ENCODE measurements around the gene GPHN. TPM values are rescaled to one million over a fixed set of nuclear protein-coding genes. Genes with fewer than 3 reads are reported as not detected.

Gene GPHN
- polyA plus RNA-seq, 1 donor (not counting 4 experiments of a cell fraction or from before 2014, with no cell fraction given) = 17.6 TPM

DNA sequence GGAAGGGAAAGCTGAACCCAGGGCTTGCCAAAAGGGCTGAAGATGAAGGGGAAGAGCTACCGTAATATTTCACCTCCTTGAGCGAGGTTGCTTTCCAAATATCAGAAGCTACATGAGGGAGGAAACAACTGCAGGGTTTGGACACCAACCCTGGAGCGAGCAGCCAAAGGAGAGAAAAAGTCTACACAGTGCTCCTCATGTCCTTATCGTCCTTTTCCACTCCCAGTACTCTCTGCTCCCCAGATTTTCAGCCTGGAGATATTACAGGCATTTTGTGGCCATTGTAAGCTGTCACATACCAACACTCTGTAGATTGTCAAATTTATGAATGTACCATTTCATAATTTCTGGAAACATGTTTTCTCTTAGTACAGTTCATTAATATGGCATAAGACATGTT is 115.9 kb downstream of the GPHN start:
- Histone ChIP-seq H3K4me2 (ENCODE audit: control insufficient read depth, extremely low read depth, insufficient read depth, low read depth, low read length) (no peak overlapping the region), H2AFZ (ENCODE audit: control insufficient read depth, low read length) (no peak overlapping the region), H3K9me1 (ENCODE audit: control insufficient read depth, extremely low read depth, insufficient read depth, low read length) (no peaks in the 10 kb centered on the region), H3K9ac (ENCODE audit: control insufficient read depth, extremely low read depth, insufficient read depth, low read length) (no peak overlapping the region), H3K4me1 (ENCODE audit: control insufficient read depth, extremely low read depth, insufficient read depth, low read length) (no peaks in the 10 kb centered on the region), H4K20me1 (ENCODE audit: control insufficient read depth, extremely low read depth, insufficient read depth, low read length) (peaks cover 5% of the 10 kb centered on the region), H3K36me3 (ENCODE audit: control insufficient read depth in 2 of 2, extremely low read depth in 1 of 2, insufficient read depth in 2 of 2, low read length in 2 of 2) (no peaks in the 10 kb centered on the region), H3K4me3 (ENCODE audit: control insufficient read depth in 2 of 3, extremely low read depth in 1 of 3, insufficient read depth in 2 of 3, low read depth in 1 of 3, low read length in 3 of 3) (no peak overlapping the region), H3K27me3 (ENCODE audit: control insufficient read depth, extremely low read depth, insufficient read depth, low read length) (no peaks in the 10 kb centered on the region), H3K79me2 (ENCODE audit: control insufficient read depth, insufficient read depth, low read length) (peaks cover 16% of the 10 kb centered on the region), H3K27ac (ENCODE audit: control insufficient read depth, insufficient read depth, low read length) (no peak overlapping the region), H3K9me3 (ENCODE audit: control insufficient read depth, low read depth, low read length) (no peaks in the 10 kb centered on the region)
- dilution Hi-C loops (cut with MboI; ENCODE audit: extremely low pct_ligation_motif_present, low sequenced_read_pairs) = no loop called here
- FAIRE-seq (no peak), DNase-seq (ENCODE audit: low read depth, low spot score) (no peak)
- TF ChIP-seq, protein P1, sequence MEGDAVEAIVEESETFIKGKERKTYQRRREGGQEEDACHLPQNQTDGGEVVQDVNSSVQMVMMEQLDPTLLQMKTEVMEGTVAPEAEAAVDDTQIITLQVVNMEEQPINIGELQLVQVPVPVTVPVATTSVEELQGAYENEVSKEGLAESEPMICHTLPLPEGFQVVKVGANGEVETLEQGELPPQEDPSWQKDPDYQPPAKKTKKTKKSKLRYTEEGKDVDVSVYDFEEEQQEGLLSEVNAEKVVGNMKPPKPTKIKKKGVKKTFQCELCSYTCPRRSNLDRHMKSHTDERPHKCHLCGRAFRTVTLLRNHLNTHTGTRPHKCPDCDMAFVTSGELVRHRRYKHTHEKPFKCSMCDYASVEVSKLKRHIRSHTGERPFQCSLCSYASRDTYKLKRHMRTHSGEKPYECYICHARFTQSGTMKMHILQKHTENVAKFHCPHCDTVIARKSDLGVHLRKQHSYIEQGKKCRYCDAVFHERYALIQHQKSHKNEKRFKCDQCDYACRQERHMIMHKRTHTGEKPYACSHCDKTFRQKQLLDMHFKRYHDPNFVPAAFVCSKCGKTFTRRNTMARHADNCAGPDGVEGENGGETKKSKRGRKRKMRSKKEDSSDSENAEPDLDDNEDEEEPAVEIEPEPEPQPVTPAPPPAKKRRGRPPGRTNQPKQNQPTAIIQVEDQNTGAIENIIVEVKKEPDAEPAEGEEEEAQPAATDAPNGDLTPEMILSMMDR (optimal IDR thresholded peaks at IDR 0.05 in 1 of 3, IDR thresholded peaks at IDR 0.05 in 1 of 3, conservative IDR thresholded peaks at IDR 0.05 in 1 of 3; ENCODE audit: extremely low read depth in 1 of 3, insufficient read depth in 2 of 3, low read length in 3 of 3) = no peak
- TF ChIP-seq EZH2 (IDR thresholded peaks at IDR 0.05; ENCODE audit: low read length) = no peak

DNA sequence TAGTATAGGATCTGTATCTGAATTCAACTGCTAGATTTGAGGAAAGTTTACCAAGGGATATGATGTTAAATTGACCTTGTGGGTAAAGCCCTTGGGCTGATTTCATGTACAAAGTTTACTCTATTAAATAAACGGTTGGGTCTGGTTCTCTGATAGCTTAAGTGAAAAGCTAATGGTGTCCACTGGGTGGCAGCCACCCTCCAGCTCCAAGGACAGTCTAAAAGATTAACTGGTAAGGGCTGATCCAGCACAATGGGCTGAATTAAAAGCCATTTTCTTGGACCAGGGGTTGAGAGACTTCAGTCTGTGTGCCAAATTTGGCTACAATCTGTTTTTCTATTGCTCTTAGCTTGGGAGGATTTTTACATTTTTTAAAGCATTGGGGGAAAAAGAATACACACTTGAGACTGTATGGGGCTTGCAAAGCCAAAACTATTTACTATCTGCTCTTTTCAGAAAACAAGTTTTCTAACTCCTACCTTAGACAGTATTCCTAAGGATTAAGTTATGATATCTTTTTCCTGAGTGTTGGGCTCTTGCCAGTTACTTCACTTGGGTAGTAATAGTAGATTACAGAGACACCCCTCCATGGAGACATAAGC is 116.5 kb downstream of the GPHN start:
- Histone ChIP-seq H3K79me2 (ENCODE audit: control insufficient read depth, insufficient read depth, low read length) (peaks cover 16% of the 10 kb centered on the region), H3K36me3 (ENCODE audit: control insufficient read depth in 2 of 2, extremely low read depth in 1 of 2, insufficient read depth in 2 of 2, low read length in 2 of 2) (no peaks in the 10 kb centered on the region), H3K9ac (ENCODE audit: control insufficient read depth, extremely low read depth, insufficient read depth, low read length) (no peak overlapping the region), H4K20me1 (ENCODE audit: control insufficient read depth, extremely low read depth, insufficient read depth, low read length) (peaks cover 5% of the 10 kb centered on the region), H2AFZ (ENCODE audit: control insufficient read depth, low read length) (no peak overlapping the region), H3K9me1 (ENCODE audit: control insufficient read depth, extremely low read depth, insufficient read depth, low read length) (no peaks in the 10 kb centered on the region), H3K4me2 (ENCODE audit: control insufficient read depth, extremely low read depth, insufficient read depth, low read depth, low read length) (no peak overlapping the region), H3K4me1 (ENCODE audit: control insufficient read depth, extremely low read depth, insufficient read depth, low read length) (no peaks in the 10 kb centered on the region), H3K27ac (ENCODE audit: control insufficient read depth, insufficient read depth, low read length) (no peak overlapping the region), H3K4me3 (ENCODE audit: control insufficient read depth in 2 of 3, extremely low read depth in 1 of 3, insufficient read depth in 2 of 3, low read depth in 1 of 3, low read length in 3 of 3) (no peak overlapping the region), H3K9me3 (ENCODE audit: control insufficient read depth, low read depth, low read length) (no peaks in the 10 kb centered on the region), H3K27me3 (ENCODE audit: control insufficient read depth, extremely low read depth, insufficient read depth, low read length) (no peaks in the 10 kb centered on the region)
- no peak for DNase-seq (ENCODE audit: low read depth, low spot score)
- TF ChIP-seq, protein P1 (optimal IDR thresholded peaks at IDR 0.05 in 1 of 3, IDR thresholded peaks at IDR 0.05 in 1 of 3, conservative IDR thresholded peaks at IDR 0.05 in 1 of 3; ENCODE audit: extremely low read depth in 1 of 3, insufficient read depth in 2 of 3, low read length in 3 of 3) = peak; percentile 46 to 74 (median 56)
- TF ChIP-seq EZH2 (IDR thresholded peaks at IDR 0.05; ENCODE audit: low read length) = no peak
- dilution Hi-C loops (cut with MboI; ENCODE audit: extremely low pct_ligation_motif_present, low sequenced_read_pairs) = no loop called here
- FAIRE-seq = peak; percentile 66
